HepG2 (cell line): ENCODE measurements around the gene FAM161A. TPM values are rescaled to one million over a fixed set of nuclear protein-coding genes. Genes with fewer than 3 reads are reported as not detected.

ENCODE experiments used
- E2F1 ChIP-seq: sonication (generic); formaldehyde crosslinking; IDR thresholded peaks from 2 replicates; pipeline ENCODE4 v1.5.0; 2020; ENCODE audit warnings: missing genetic modification reagents
- EP300 ChIP-seq, 3 experiments: sonication (generic) in 1 of 3; formaldehyde crosslinking in 1 of 3; IDR thresholded peaks; 2 replicates each; pipeline versions ENCODE4 v1.5.1 to v1.6.1; 2011 to 2020; ENCODE audit warnings: low read depth in 2 of 3, low read length in 2 of 3, borderline replicate concordance in 1 of 3, improper control_type of control experiment in 1 of 3, mild to moderate bottlenecking in 1 of 3, missing genetic modification reagents in 1 of 3, moderate library complexity in 1 of 3
- ISX ChIP-seq: sonication (generic); formaldehyde crosslinking; conservative IDR thresholded peaks from 2 replicates; pipeline ENCODE4 v1.5.0; 2020; ENCODE audit warnings: missing genetic modification reagents
- PHF5A ChIP-seq: IDR thresholded peaks from one replicate; pipeline ENCODE4 v1.6.1; 2018; ENCODE audit warnings: low read depth, missing genetic modification reagents; ENCODE audit not compliant: unreplicated experiment
- PLSCR1 ChIP-seq: sonication (generic); formaldehyde crosslinking; IDR thresholded peaks from 2 replicates; pipeline ENCODE4 v1.5.0; 2020; ENCODE audit warnings: missing genetic modification reagents, mild to moderate bottlenecking, borderline replicate concordance
- REPIN1 ChIP-seq: sonication (generic); formaldehyde crosslinking; IDR thresholded peaks from 2 replicates; pipeline ENCODE4 v1.8.0; 2022; ENCODE audit warnings: missing genetic modification reagents, low read depth, mild to moderate bottlenecking, borderline replicate concordance
- ZNF318 ChIP-seq: sonication (generic); formaldehyde crosslinking; IDR thresholded peaks from 2 replicates; pipeline ENCODE4 v1.4.0; 2020; ENCODE audit warnings: mild to moderate bottlenecking, missing genetic modification reagents
- ZNF430 ChIP-seq: sonication (generic); formaldehyde crosslinking; IDR thresholded peaks from 2 replicates; pipeline ENCODE4 v1.9.0; 2021; ENCODE audit warnings: mild to moderate bottlenecking, missing genetic modification reagents
- ZNF562 ChIP-seq: sonication (generic); formaldehyde crosslinking; IDR thresholded peaks from 2 replicates; pipeline ENCODE4 v1.8.0; 2022; ENCODE audit warnings: missing genetic modification reagents, borderline replicate concordance
- ZNF704 ChIP-seq: sonication (generic); formaldehyde crosslinking; IDR thresholded peaks from 2 replicates; pipeline ENCODE4 v1.8.1; 2023; ENCODE audit warnings: mild to moderate bottlenecking, inconsistent platforms, moderate library complexity, missing genetic modification reagents, borderline replicate concordance
- ZNF790 ChIP-seq: sonication (generic); formaldehyde crosslinking; IDR thresholded peaks from 2 replicates; pipeline ENCODE4 v1.8.0; 2022; ENCODE audit warnings: missing genetic modification reagents, mild to moderate bottlenecking, borderline replicate concordance
- polyA plus RNA-seq, 8 experiments: library from polyadenylated mRNA; depleted of rRNA in 3 of 8; stranded (reverse) in 7 of 8; unstranded in 1 of 8; fragments of >200 nt; fragmentation: Illumina TruSeq in 4 of 8; extraction: Trizol in 4 of 8; gene quantifications; 2 replicates each; pipeline versions ENCODE4 v1.2.1 to v1.2.3, GENCODE V29; 2011 to 2016; ENCODE audit warnings: low read depth in 4 of 8, missing spikeins in 1 of 8, mixed read lengths in 1 of 8; ENCODE audit not compliant: insufficient read depth in 1 of 8
- total RNA-seq, 5 experiments: library from RNA; depleted of rRNA; stranded (reverse); fragments of >200 nt; fragmentation: Illumina TruSeq; extraction: Trizol; gene quantifications; 2 replicates each; pipeline ENCODE4 v1.2.3, GENCODE V29; 2016; ENCODE audit warnings: low read depth in 1 of 5
- TF ChIP-seq, protein P1 (sequence below): sonication (generic); formaldehyde crosslinking; IDR thresholded peaks from 2 replicates; pipeline ENCODE4 v1.8.0; 2022; ENCODE audit warnings: mild to moderate bottlenecking, missing genetic modification reagents; ENCODE audit not compliant: insufficient replicate concordance

FAM161A gene
- total and polyA plus RNA-seq, 2 of the 13 experiments (the other 11 are each of a cell fraction or from before 2014, with no cell fraction given): 2.7 to 3.4 TPM

GRCh38 chr2:61853847-61854563, at the start of gene FAM161A (continued):
- TF ChIP-seq E2F1 (CRISPR knock-in tag) (peak; percentile 97), ZNF790 (peak; percentile 95; the same call in 1 of the 2 replicates), ZNF430 (CRISPR knock-in tag) (peak; percentile 22; the same call in 1 of the 2 replicates), REPIN1 (CRISPR knock-in tag) (peak; percentile 60), PLSCR1 (CRISPR knock-in tag) (no peak), EP300 (IDR thresholded peaks at IDR 0.05; ENCODE audit: low read depth in 2 of 2, low read length in 2 of 2) (no peak), EP300 (CRISPR knock-in tag; IDR thresholded peaks at IDR 0.05; ENCODE audit: borderline replicate concordance) (0 out of 2 replicates have a peak, but pooled peaks have one; percentile 5), PHF5A (CRISPR knock-in tag) (peak; percentile 27), ZNF318 (CRISPR knock-in tag) (0 out of 2 replicates have a peak, but pooled peaks have one; percentile 76), ZNF704 (CRISPR knock-in tag) (0 out of 2 replicates have a peak, but pooled peaks have one; percentile 73), ZNF562 (no peak), ISX (CRISPR knock-in tag) (no peak)
- TF ChIP-seq, protein P1, sequence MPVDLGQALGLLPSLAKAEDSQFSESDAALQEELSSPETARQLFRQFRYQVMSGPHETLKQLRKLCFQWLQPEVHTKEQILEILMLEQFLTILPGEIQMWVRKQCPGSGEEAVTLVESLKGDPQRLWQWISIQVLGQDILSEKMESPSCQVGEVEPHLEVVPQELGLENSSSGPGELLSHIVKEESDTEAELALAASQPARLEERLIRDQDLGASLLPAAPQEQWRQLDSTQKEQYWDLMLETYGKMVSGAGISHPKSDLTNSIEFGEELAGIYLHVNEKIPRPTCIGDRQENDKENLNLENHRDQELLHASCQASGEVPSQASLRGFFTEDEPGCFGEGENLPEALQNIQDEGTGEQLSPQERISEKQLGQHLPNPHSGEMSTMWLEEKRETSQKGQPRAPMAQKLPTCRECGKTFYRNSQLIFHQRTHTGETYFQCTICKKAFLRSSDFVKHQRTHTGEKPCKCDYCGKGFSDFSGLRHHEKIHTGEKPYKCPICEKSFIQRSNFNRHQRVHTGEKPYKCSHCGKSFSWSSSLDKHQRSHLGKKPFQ (CRISPR knock-in tag): peak; percentile 27
